H1 (cell line): Measurements from ENCODE around the gene FOXO1. TPM values are rescaled to one million over a fixed set of nuclear protein-coding genes. Genes with fewer than 3 reads are reported as not detected.

Experiments
- BACH1 ChIP-seq: IDR thresholded peaks from 2 replicates; pipeline ENCODE4 v1.6.1; 2012; ENCODE audit warnings: low read length, improper control_type of control experiment
- CHD1 ChIP-seq: IDR thresholded peaks from 2 replicates; pipeline ENCODE4 v1.6.1; 2012; ENCODE audit warnings: low read depth, low read length, improper control_type of control experiment
- CHD7 ChIP-seq: fragments of 300-600 bp; sonication (generic); IDR thresholded peaks from 2 replicates; pipeline ENCODE4 v1.7.1; 2012; ENCODE audit warnings: low read length, moderate library complexity, mild to moderate bottlenecking, inconsistent platforms; ENCODE audit not compliant: insufficient replicate concordance
- NANOG ChIP-seq: IDR thresholded peaks from 2 replicates; pipeline ENCODE4 v1.6.1; 2011; ENCODE audit warnings: low read length, low read depth, mild to moderate bottlenecking, inconsistent platforms; ENCODE audit not compliant: insufficient read depth, poor library complexity, severe bottlenecking
- RAD21 ChIP-seq, 2 experiments: IDR thresholded peaks in 1 of 2; conservative IDR thresholded peaks in 1 of 2; 2 replicates each; pipeline ENCODE4 v1.6.1; 2011; ENCODE audit warnings: low read depth in 2 of 2, low read length in 2 of 2, improper control_type of control experiment in 1 of 2, inconsistent platforms in 1 of 2, mild to moderate bottlenecking in 1 of 2, moderate library complexity in 1 of 2
- RXRA ChIP-seq: IDR thresholded peaks from 2 replicates; pipeline ENCODE4 v1.6.1; 2011; ENCODE audit warnings: low read depth, mild to moderate bottlenecking, low read length, moderate library complexity; ENCODE audit not compliant: insufficient read depth
- SAP30 ChIP-seq: fragments of 300-600 bp; sonication (generic); IDR thresholded peaks from 2 replicates; pipeline ENCODE4 v1.7.1; 2012; ENCODE audit warnings: low read length, moderate library complexity, mild to moderate bottlenecking, inconsistent platforms; ENCODE audit not compliant: insufficient read depth, insufficient replicate concordance
- SIN3A ChIP-seq, 2 experiments: IDR thresholded peaks in 1 of 2; conservative IDR thresholded peaks in 1 of 2; 2 replicates each; pipeline ENCODE4 v1.6.1; 2011 to 2012; ENCODE audit warnings: low read length in 2 of 2, improper control_type of control experiment in 1 of 2, low read depth in 1 of 2, mild to moderate bottlenecking in 1 of 2
- TAF1 ChIP-seq: IDR thresholded peaks from 2 replicates; pipeline ENCODE4 v1.6.1; 2011; ENCODE audit warnings: mild to moderate bottlenecking, low read depth, low read length
- TCF12 ChIP-seq: IDR thresholded peaks from 2 replicates; pipeline ENCODE4 v1.6.1; 2011; ENCODE audit warnings: low read depth, mild to moderate bottlenecking, low read length
- ZNF274 ChIP-seq: IDR thresholded peaks from 2 replicates; pipeline ENCODE4 v1.7.0; 2012; ENCODE audit warnings: low read length, borderline replicate concordance; ENCODE audit errors: extremely low read depth
- polyA plus RNA-seq, 7 experiments: library from polyadenylated mRNA; depleted of rRNA in 3 of 7; stranded (reverse) in 5 of 7; unstranded in 2 of 7; fragments of >200 nt in 5 of 7; fragments of 200-250 nt in 2 of 7; gene quantifications; 1 replicate in 5 of 7; 2 replicates in 1 of 7; 4 replicates in 1 of 7; pipeline versions ENCODE4 v1.2.1 to v1.2.3, GENCODE V29; 2011 to 2013; ENCODE audit warnings: missing spikeins in 2 of 7, mixed read lengths in 2 of 7
- total RNA-seq: library from RNA; stranded (reverse); fragmentation: NEBNext Ultra II Directional; extraction: Animal tissue kit (Norgen Biotek cat#: 25700); gene quantifications from 2 replicates; pipeline ENCODE4 v1.2.1, GENCODE V29; 2021

Gene FOXO1
- total and polyA plus RNA-seq, 2 of the 8 experiments (the other 6 are each of a cell fraction or from before 2014, with no cell fraction given): 35.3 to 56.9 TPM

GRCh38 chr13:40692946-40693345, 26.5 kb upstream of the FOXO1 start (continued):
- TF ChIP-seq CHD7: no peak
- no peak for TF ChIP-seq RXRA
- TF ChIP-seq SAP30: no peak
- TF ChIP-seq RAD21 (IDR thresholded peaks at IDR 0.05 in 1 of 2, conservative IDR thresholded peaks at IDR 0.05 in 1 of 2; ENCODE audit: low read depth in 2 of 2, low read length in 2 of 2): no peak
- no peak for TF ChIP-seq NANOG
- no peak for TF ChIP-seq SIN3A (conservative IDR thresholded peaks at IDR 0.05 in 1 of 2, IDR thresholded peaks at IDR 0.05 in 1 of 2; ENCODE audit: low read depth in 1 of 2, low read length in 2 of 2)
- TF ChIP-seq TCF12: no peak
- no peak for TF ChIP-seq ZNF274
- no peak for TF ChIP-seq TAF1
- no peak for TF ChIP-seq CHD1
- TF ChIP-seq BACH1: no peak
